ENCODE measurements around the gene RIOK2.

Gene RIOK2

DNA sequence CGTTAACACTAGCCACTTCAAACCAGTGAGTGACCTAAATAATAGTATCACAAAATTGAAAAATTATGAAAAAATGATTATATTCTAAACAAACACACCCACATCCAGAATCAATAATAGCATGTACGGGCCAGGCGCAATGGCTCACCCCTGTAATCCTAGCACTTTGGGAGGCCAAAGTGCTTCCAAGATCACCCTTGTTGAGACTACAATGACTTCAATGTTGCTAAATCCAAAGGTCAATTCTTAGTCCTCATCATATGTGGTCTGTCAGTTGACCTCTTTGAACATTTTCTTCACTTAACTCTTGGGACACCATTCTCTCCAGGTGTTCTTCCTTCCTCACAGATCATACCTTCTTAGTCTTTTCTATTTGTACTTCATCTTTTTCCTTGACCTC is 11.3 kb downstream of the RIOK2 start:
- TF ChIP-seq POLR2AphosphoS5 (IDR thresholded peaks at IDR 0.05; ENCODE audit: low read depth, low read length) (no peak), TAF1 (IDR thresholded peaks at IDR 0.05; ENCODE audit: borderline replicate concordance, insufficient read depth, low read length) (no peak), SIN3A (IDR thresholded peaks at IDR 0.05; ENCODE audit: borderline replicate concordance, insufficient read depth, low read length) (no peak), FOXP2 (optimal IDR thresholded peaks at IDR 0.05; ENCODE audit: borderline replicate concordance, extremely low read depth, extremely low read length, insufficient read depth) (no peak)
- TF ChIP-seq, protein P1, sequence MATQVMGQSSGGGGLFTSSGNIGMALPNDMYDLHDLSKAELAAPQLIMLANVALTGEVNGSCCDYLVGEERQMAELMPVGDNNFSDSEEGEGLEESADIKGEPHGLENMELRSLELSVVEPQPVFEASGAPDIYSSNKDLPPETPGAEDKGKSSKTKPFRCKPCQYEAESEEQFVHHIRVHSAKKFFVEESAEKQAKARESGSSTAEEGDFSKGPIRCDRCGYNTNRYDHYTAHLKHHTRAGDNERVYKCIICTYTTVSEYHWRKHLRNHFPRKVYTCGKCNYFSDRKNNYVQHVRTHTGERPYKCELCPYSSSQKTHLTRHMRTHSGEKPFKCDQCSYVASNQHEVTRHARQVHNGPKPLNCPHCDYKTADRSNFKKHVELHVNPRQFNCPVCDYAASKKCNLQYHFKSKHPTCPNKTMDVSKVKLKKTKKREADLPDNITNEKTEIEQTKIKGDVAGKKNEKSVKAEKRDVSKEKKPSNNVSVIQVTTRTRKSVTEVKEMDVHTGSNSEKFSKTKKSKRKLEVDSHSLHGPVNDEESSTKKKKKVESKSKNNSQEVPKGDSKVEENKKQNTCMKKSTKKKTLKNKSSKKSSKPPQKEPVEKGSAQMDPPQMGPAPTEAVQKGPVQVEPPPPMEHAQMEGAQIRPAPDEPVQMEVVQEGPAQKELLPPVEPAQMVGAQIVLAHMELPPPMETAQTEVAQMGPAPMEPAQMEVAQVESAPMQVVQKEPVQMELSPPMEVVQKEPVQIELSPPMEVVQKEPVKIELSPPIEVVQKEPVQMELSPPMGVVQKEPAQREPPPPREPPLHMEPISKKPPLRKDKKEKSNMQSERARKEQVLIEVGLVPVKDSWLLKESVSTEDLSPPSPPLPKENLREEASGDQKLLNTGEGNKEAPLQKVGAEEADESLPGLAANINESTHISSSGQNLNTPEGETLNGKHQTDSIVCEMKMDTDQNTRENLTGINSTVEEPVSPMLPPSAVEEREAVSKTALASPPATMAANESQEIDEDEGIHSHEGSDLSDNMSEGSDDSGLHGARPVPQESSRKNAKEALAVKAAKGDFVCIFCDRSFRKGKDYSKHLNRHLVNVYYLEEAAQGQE (IDR thresholded peaks at IDR 0.05; ENCODE audit: insufficient read depth in 1 of 2, low read depth in 2 of 2, low read length in 2 of 2): no peak

DNA sequence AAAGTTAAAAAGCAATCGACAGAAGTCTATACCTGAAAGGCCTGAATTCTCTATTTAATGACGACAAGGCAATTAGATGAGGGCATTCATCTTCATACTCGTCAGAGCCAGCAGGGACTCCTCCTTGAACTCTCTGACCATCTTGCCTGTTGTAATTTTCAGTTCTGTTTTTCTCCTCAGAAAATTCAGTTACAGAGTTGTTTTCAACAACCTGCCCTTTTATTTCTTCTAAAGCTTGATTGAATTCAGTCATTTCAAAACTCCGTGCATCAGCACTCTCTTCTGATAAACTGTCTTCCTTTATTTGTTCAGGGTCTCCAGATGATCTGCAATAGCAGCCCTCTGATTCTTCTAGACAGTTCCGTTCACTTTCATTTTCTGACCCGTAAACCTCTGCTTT is 15.6 kb downstream of the RIOK2 start:
- TF ChIP-seq SIN3A (IDR thresholded peaks at IDR 0.05; ENCODE audit: borderline replicate concordance, insufficient read depth, low read length) (no peak), POLR2AphosphoS5 (IDR thresholded peaks at IDR 0.05; ENCODE audit: low read depth, low read length) (no peak), FOXP2 (optimal IDR thresholded peaks at IDR 0.05; ENCODE audit: borderline replicate concordance, extremely low read depth, extremely low read length, insufficient read depth) (no peak), TAF1 (IDR thresholded peaks at IDR 0.05; ENCODE audit: borderline replicate concordance, insufficient read depth, low read length) (no peak)
- TF ChIP-seq, protein P1 (IDR thresholded peaks at IDR 0.05; ENCODE audit: insufficient read depth in 1 of 2, low read depth in 2 of 2, low read length in 2 of 2): no peak

DNA sequence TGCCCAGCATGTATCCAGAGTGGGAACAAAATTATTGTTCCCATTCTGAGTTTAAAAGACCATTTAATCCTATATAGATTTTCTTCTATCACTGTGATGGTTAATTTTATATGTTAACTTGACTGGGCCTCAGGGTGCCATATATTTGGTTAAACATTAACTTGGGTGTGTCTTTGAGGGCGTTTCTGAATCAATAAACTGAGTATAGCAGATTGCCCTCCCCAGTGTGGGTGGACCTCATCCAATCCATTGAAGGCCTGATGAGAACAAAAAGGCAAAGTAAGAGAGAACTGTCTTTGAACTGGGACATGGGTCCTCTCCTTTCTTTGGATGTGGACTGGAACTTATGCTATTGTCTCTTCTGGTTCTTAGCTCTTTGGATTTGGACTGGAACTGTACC is 17.3 kb downstream of the RIOK2 start:
- TF ChIP-seq TAF1 (IDR thresholded peaks at IDR 0.05; ENCODE audit: borderline replicate concordance, insufficient read depth, low read length) (no peak), SIN3A (IDR thresholded peaks at IDR 0.05; ENCODE audit: borderline replicate concordance, insufficient read depth, low read length) (no peak), POLR2AphosphoS5 (IDR thresholded peaks at IDR 0.05; ENCODE audit: low read depth, low read length) (no peak)

DNA sequence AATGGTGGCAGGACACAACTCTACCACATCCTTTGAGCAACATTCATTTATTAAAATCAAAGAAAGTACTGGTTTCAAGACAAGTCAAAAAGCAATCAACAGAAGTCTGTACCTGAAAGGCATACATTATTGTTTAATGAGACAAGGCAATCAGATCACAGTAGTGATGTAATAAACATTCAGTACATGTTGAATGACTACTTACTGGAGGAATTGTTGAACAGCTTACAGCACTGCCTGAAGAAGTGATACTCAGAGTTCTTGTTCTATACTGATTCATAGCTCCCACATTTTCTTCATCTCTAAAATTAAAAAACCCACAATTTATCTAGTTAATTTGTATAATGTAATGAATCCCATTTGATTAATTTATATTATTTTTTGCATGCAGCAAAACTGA is 18.2 kb downstream of the RIOK2 start:
- TF ChIP-seq FOXP2 (optimal IDR thresholded peaks at IDR 0.05; ENCODE audit: borderline replicate concordance, extremely low read depth, extremely low read length, insufficient read depth): no peak
- TF ChIP-seq, protein P1 (IDR thresholded peaks at IDR 0.05; ENCODE audit: insufficient read depth in 1 of 2, low read depth in 2 of 2, low read length in 2 of 2): no peak
- no peak for TF ChIP-seq TAF1 (IDR thresholded peaks at IDR 0.05; ENCODE audit: borderline replicate concordance, insufficient read depth, low read length)
- TF ChIP-seq POLR2AphosphoS5 (IDR thresholded peaks at IDR 0.05; ENCODE audit: low read depth, low read length): no peak
- TF ChIP-seq SIN3A (IDR thresholded peaks at IDR 0.05; ENCODE audit: borderline replicate concordance, insufficient read depth, low read length): no peak

DNA sequence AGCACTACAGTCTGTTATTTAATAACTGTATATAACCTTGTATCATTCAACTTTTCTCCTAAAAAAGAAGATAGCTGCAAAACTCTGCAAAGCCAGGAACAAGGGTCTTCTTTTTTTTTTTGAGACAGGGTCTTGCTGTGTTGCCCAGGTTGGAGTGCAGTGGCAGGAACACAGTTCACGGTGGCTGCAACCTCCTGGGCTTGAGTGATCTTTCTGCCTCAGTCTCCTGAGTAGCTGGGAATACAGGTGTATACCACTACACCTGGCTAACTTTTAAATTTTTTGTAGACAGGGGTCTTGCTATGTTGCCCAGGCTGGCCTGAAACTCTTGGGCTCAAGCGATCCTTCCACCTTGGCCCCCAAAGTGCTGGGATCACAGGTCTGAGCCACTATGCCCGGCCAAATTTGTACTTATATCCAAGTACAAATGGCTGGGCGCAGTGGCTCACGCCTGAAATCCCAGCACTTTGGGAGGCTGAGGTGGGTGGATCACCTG is 19.2 kb downstream of the RIOK2 start:
- TF ChIP-seq, protein P1 (IDR thresholded peaks at IDR 0.05; ENCODE audit: insufficient read depth in 1 of 2, low read depth in 2 of 2, low read length in 2 of 2): no peak
- no peak for TF ChIP-seq TAF1 (IDR thresholded peaks at IDR 0.05; ENCODE audit: borderline replicate concordance, insufficient read depth, low read length)
- no peak for TF ChIP-seq SIN3A (IDR thresholded peaks at IDR 0.05; ENCODE audit: borderline replicate concordance, insufficient read depth, low read length)
- no peak for TF ChIP-seq FOXP2 (optimal IDR thresholded peaks at IDR 0.05; ENCODE audit: borderline replicate concordance, extremely low read depth, extremely low read length, insufficient read depth)
- no peak for TF ChIP-seq POLR2AphosphoS5 (IDR thresholded peaks at IDR 0.05; ENCODE audit: low read depth, low read length)

All from PFSK-1 (cell line).